Kidney (tissue), 14 donors: ENCODE data around the gene SQOR. TPM values are rescaled to one million over a fixed set of nuclear protein-coding genes. Genes with fewer than 3 reads are reported as not detected.

Source experiments
- DNase-seq, 5 donors: peaks; one replicate each; pipeline ENCODE4 v3.0.0-alpha.2; 2013 to 2020
- FAIRE-seq: peaks from 2 replicates; lab custom pipeline; 2012; peaks lifted over from hg19 to GRCh38; lab: Jason Lieb, UNC
- H3K27ac ChIP-seq, 2 donors: one replicate each; pipeline ENCODE4 v1.7.0; 2013; ENCODE audit warnings: low read depth in 2 of 2, low read length in 2 of 2, inconsistent platforms in 1 of 2
- H3K27me3 ChIP-seq: one replicate; pipeline ENCODE4 v1.7.1; 2013; ENCODE audit warnings: low read length, inconsistent platforms; ENCODE audit not compliant: control insufficient read depth, insufficient read depth
- H3K36me3 ChIP-seq, 3 donors: one replicate each; pipeline versions ENCODE4 v1.7.0 to v1.7.1; 2013; ENCODE audit warnings: low read length in 3 of 3, control low read depth in 1 of 3, inconsistent platforms in 1 of 3; ENCODE audit not compliant: insufficient read depth in 3 of 3, control insufficient read depth in 2 of 3
- H3K4me1 ChIP-seq, 3 donors: one replicate each; pipeline versions ENCODE4 v1.7.0 to v1.7.1; 2013; ENCODE audit warnings: low read length in 3 of 3, inconsistent platforms in 1 of 3, low read depth in 1 of 3; ENCODE audit not compliant: control insufficient read depth in 2 of 3, insufficient read depth in 2 of 3
- H3K4me3 ChIP-seq, 3 donors: one replicate each; pipeline versions ENCODE4 v1.7.0 to v1.8.1; 2013; ENCODE audit warnings: low read length in 3 of 3, control low read depth in 1 of 3, inconsistent platforms in 1 of 3
- H3K9ac ChIP-seq, 3 donors: one replicate each; pipeline versions ENCODE4 v1.7.0 to v1.7.1; 2013; ENCODE audit warnings: low read length in 3 of 3, control low read depth in 1 of 3, inconsistent platforms in 1 of 3
- H3K9me3 ChIP-seq, 3 donors: one replicate each; pipeline versions ENCODE4 v1.7.0 to v1.7.1; 2013; ENCODE audit warnings: low read length in 3 of 3, control low read depth in 1 of 3, inconsistent platforms in 1 of 3; ENCODE audit not compliant: control insufficient read depth in 2 of 3, insufficient read depth in 1 of 3
- intact Hi-C: fragments of 100-400 bp; cut with DNase I; formaldehyde crosslinking; loops from one replicate; pipeline ENCODE4 v1.11.1; 2022
- polyA plus RNA-seq: library from polyadenylated mRNA; stranded (reverse); fragments of 350-450 nt; fragmentation: Illumina TruSeq; extraction: RNeasy Lipid Tissue Mini Kit (QIAGEN cat#74804); gene quantifications from one replicate; pipeline ENCODE4 v1.2.3, GENCODE V29; 2014; ENCODE audit warnings: low read depth, low replicate concordance; ENCODE audit not compliant: insufficient read depth
- total RNA-seq: library from RNA; stranded (reverse); fragmentation: NEBNext Ultra II Directional; extraction: Animal tissue kit (Norgen Biotek cat#: 25700); gene quantifications from one replicate; pipeline ENCODE4 v1.2.1, GENCODE V29; 2021
- TF ChIP-seq, protein P1 (sequence below): IDR thresholded peaks from 3 replicates; pipeline ENCODE4 v1.5.1; 2012; ENCODE audit warnings: mild to moderate bottlenecking, moderate library complexity, borderline replicate concordance; ENCODE audit not compliant: insufficient read depth; ENCODE audit errors: extremely low read depth
- donor health status: control.
- donor health status: control.
- donor health status: control.
- donor health status: control.
- donor health status: control.
- donor health status: DM: yes; HTN: yes; CAD: no.
- donor health status: Normal renal cell carcinoma (clear cell type).

Gene SQOR
- total and polyA plus RNA-seq, 2 donors from 2014 or later: 43.4 to 67.5 TPM

DNA sequence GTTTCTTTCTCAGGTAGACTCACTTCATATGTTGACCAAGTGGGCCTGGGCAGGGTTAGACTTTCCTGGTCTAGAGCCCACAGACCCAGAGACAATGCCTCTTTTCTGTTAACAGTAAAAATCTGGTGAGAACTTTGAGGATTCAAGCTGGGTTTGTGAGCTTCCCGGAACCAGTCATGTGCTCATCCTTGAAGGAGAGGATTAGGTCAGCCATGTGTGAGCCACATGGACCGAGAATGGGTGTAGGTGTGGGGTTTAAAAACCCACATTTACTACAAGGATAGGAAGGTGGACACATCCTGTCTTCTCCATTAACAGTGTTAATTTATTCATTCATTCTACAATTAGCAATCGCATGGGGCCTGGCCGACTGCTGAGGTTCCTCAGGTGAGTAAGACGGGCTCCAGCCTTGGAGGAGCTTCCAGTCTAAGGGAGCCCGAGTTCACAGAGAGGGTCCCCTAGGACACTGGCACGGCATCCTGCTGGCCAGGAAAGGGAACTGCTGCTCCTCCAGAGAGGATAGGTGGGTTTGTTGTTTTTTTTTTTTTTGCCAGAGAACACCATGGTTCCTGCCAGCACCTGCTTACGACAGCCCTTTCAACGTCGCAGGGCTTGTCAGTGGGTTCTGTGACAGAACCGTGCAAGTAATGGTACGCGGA lies 69.0 kb downstream of the SQOR start:
- no peaks in the 10 kb centered on the region for H3K4me1 ChIP-seq
- peak overlapping the region in 1 of 3 donors; percentile 55 for H3K4me3 ChIP-seq
- intact Hi-C loops: no loop called here
- H3K27me3 ChIP-seq: no peaks in the 10 kb centered on the region
- DNase-seq (peak in 1 of 5 donors; percentile 12), FAIRE-seq (no peak)
- no peak overlapping the region for H3K9ac ChIP-seq
- no peak overlapping the region for H3K27ac ChIP-seq
- H3K36me3 ChIP-seq: no peaks in the 10 kb centered on the region
- no peaks in the 10 kb centered on the region for H3K9me3 ChIP-seq
- TF ChIP-seq, protein P1, sequence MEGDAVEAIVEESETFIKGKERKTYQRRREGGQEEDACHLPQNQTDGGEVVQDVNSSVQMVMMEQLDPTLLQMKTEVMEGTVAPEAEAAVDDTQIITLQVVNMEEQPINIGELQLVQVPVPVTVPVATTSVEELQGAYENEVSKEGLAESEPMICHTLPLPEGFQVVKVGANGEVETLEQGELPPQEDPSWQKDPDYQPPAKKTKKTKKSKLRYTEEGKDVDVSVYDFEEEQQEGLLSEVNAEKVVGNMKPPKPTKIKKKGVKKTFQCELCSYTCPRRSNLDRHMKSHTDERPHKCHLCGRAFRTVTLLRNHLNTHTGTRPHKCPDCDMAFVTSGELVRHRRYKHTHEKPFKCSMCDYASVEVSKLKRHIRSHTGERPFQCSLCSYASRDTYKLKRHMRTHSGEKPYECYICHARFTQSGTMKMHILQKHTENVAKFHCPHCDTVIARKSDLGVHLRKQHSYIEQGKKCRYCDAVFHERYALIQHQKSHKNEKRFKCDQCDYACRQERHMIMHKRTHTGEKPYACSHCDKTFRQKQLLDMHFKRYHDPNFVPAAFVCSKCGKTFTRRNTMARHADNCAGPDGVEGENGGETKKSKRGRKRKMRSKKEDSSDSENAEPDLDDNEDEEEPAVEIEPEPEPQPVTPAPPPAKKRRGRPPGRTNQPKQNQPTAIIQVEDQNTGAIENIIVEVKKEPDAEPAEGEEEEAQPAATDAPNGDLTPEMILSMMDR: no peak

DNA sequence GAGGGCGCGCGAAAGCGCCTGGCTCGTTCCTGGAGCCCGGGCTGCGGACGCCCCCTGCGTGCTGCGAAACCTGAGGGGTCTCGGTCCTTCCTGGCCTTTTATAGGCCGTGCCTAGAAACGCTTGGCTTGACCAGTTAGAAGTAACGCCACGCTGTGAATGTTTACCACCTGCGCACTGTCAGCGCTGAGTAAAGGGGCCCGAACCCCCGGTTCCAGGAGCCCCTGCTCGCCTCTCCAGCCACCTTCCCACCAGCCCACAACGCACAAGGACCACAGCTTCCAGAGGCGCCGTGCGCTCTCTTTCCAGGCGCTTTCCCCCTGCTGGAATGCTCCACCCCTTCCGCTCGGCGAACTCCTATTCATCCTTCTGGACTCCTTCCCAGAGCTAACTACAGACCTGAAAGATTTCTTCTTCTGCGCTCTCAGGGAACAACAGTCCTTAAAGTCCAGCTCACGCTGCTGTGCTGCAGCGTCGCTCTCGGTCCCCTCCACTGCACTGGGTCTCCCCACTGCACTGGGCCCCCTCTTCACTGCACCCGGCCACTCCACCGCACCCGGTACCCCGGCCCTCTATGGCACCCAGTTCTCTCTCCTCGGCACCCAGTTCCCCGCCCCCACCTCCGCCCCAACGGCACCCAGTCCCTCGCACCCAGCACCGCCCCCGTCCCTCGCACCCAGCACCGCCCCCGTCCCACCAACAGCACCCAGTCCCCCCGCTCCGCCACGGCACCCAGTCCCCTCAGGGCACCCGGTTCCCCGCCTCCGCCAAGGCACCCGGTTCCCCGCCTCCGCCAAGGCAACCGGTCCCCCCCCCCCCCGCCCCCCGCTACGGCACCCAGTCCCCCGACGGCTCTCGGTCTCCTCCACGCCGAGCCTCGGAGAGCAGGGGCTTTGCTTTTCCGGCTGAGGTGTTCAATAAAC lies 69.8 kb downstream of the SQOR start:
- no peaks in the 10 kb centered on the region for H3K27me3 ChIP-seq
- DNase-seq: peak; percentile 31 to 74 (median 45)
- peak overlapping the region; percentile 67 to 90 (median 87) for H3K4me3 ChIP-seq
- TF ChIP-seq, protein P1: no peak
- peak overlapping the region in 2 of 3 donors; percentile 19 to 58 for H3K9ac ChIP-seq
- H3K36me3 ChIP-seq: no peaks in the 10 kb centered on the region
- H3K27ac ChIP-seq: no peak overlapping the region
- no peaks in the 10 kb centered on the region for H3K9me3 ChIP-seq
- no peak for FAIRE-seq
- intact Hi-C loops: no loop called here
- H3K4me1 ChIP-seq: no peaks in the 10 kb centered on the region

DNA sequence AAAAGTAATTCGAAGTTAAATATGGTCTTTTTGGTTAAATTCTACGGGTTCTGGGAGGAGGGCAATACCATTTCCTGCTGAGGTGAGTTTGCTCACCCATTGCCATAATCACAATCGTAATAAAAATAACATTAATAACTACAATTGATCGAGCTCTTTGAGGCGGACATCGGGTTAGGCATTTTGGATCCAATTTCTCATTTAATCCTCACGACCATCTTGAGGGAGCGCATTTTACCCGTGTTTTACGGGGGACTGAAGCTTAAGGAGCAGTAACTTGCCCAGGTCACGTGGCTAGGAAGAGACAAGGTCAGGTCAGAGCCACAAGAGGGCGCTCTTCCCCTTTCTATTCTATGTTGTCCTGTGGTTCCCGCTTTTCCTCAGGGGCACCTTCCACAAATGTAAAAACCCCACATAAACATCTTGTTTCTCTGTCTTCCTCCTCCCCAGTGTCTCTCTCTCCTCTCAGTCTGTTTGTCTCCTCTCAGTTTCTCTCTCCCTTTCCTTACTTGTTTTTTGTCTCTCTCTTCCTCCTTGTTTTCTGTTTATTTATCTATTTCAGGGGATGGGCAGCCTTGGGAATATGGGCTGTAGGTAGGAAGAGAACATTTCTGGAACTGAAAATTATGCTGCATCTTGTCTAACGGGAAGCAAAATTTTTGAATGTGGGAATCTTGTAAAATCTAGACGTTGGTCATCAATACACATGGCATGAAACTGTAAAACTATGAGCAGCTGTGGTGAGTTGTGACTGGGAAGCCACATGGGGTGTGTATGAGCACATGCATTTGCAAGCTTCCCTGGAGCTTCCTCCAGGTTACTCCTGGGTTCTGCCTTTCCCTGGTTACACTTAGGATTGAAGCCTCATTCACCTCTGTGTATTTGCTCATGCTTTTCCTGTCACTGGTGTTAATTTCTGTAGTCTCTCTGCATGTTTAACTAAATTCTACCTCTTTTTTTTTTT lies 71.0 kb downstream of the SQOR start:
- intact Hi-C loops: no loop called here
- Histone ChIP-seq H3K36me3 (no peaks in the 10 kb centered on the region), H3K27ac (no peak overlapping the region), H3K9me3 (no peaks in the 10 kb centered on the region), H3K27me3 (no peaks in the 10 kb centered on the region), H3K9ac (peak overlapping the region; percentile 54 to 64 (median 58)), H3K4me1 (no peaks in the 10 kb centered on the region), H3K4me3 (peak overlapping the region; percentile 67 to 90 (median 87))
- TF ChIP-seq, protein P1: peak; percentile 72
- DNase-seq (peak; percentile 76 to 94 (median 88)), FAIRE-seq (no peak)
